ENCODE data around the gene TNFRSF8.

DNA sequence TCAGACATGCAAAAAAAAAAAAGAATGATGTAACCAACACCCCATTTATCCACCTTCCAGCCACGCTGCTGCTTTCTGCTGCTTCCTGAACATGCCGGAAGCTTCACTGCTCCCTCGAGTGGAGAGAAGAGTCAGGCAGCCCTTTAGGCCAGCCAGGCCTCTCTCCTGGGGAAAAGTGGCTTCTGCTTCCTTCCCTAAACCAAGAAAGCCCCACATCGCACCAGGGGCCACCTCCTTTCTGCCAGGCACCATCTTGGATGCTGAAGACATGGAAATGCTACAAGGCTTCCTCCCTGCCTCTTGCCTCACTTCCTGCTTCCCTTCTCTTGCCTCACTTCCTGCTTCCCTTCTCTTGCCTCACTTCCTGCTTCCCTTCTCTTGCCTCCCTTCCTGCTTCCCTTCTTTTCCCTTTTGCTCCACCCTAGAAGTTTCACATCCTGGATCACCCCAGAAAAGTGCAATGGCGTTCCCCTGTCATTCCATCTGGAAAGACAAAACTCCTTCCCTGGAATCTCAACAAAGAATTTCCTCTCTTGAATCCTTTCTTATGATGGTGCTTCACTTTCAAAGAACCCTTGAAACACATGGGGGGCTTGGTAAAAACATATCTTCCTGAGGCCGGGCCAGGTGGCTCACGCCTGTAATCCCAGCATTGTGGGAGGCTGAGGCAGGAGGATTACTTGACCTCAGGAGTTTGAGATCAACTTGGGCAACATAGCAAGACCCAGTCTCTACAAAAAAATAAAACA, 18.7 kb downstream of the TNFRSF8 start:
- TF ChIP-seq, protein P1, sequence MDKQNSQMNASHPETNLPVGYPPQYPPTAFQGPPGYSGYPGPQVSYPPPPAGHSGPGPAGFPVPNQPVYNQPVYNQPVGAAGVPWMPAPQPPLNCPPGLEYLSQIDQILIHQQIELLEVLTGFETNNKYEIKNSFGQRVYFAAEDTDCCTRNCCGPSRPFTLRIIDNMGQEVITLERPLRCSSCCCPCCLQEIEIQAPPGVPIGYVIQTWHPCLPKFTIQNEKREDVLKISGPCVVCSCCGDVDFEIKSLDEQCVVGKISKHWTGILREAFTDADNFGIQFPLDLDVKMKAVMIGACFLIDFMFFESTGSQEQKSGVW (CRISPR knock-in tag; IDR thresholded peaks at IDR 0.05; ENCODE audit: borderline replicate concordance): no peak
- TF ChIP-seq CHD4 (IDR thresholded peaks at IDR 0.05; ENCODE audit: borderline replicate concordance, low read length) (no peak), POLR2A (IDR thresholded peaks at IDR 0.05; ENCODE audit: insufficient read depth in 1 of 2, low read depth in 2 of 2, low read length in 2 of 2) (no peak)
- TF ChIP-seq, protein P2, sequence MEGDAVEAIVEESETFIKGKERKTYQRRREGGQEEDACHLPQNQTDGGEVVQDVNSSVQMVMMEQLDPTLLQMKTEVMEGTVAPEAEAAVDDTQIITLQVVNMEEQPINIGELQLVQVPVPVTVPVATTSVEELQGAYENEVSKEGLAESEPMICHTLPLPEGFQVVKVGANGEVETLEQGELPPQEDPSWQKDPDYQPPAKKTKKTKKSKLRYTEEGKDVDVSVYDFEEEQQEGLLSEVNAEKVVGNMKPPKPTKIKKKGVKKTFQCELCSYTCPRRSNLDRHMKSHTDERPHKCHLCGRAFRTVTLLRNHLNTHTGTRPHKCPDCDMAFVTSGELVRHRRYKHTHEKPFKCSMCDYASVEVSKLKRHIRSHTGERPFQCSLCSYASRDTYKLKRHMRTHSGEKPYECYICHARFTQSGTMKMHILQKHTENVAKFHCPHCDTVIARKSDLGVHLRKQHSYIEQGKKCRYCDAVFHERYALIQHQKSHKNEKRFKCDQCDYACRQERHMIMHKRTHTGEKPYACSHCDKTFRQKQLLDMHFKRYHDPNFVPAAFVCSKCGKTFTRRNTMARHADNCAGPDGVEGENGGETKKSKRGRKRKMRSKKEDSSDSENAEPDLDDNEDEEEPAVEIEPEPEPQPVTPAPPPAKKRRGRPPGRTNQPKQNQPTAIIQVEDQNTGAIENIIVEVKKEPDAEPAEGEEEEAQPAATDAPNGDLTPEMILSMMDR (CRISPR knock-in tag; IDR thresholded peaks at IDR 0.05): no peak
- TF ChIP-seq, protein P3, sequence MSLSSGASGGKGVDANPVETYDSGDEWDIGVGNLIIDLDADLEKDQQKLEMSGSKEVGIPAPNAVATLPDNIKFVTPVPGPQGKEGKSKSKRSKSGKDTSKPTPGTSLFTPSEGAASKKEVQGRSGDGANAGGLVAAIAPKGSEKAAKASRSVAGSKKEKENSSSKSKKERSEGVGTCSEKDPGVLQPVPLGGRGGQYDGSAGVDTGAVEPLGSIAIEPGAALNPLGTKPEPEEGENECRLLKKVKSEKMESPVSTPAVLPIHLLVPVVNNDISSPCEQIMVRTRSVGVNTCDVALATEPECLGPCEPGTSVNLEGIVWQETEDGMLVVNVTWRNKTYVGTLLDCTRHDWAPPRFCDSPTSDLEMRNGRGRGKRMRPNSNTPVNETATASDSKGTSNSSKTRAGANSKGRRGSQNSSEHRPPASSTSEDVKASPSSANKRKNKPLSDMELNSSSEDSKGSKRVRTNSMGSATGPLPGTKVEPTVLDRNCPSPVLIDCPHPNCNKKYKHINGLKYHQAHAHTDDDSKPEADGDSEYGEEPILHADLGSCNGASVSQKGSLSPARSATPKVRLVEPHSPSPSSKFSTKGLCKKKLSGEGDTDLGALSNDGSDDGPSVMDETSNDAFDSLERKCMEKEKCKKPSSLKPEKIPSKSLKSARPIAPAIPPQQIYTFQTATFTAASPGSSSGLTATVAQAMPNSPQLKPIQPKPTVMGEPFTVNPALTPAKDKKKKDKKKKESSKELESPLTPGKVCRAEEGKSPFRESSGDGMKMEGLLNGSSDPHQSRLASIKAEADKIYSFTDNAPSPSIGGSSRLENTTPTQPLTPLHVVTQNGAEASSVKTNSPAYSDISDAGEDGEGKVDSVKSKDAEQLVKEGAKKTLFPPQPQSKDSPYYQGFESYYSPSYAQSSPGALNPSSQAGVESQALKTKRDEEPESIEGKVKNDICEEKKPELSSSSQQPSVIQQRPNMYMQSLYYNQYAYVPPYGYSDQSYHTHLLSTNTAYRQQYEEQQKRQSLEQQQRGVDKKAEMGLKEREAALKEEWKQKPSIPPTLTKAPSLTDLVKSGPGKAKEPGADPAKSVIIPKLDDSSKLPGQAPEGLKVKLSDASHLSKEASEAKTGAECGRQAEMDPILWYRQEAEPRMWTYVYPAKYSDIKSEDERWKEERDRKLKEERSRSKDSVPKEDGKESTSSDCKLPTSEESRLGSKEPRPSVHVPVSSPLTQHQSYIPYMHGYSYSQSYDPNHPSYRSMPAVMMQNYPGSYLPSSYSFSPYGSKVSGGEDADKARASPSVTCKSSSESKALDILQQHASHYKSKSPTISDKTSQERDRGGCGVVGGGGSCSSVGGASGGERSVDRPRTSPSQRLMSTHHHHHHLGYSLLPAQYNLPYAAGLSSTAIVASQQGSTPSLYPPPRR (CRISPR knock-in tag; IDR thresholded peaks at IDR 0.05; ENCODE audit: borderline replicate concordance): no peak
